ENCODE data around the gene MGAM2.

DNA sequence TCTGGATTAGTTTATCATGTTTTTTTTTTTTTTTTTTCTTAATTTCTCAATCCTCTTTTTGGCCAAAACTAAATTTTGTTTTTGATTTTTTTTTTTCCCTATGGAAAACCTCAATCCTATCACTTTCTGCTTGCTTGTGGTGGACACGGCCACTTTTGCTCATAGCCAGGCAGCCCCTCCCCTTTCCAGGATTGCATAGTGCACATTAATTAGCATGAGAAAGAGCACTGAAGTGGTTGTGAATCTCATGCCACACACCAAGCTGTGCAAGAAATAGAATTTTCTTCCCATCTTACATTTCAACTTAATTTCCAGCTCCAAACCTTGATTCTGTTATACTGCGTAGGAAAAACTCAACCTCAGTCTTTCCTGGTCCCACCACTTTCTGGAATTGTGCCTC lies 34.6 kb downstream of the MGAM2 start:
- TF ChIP-seq, protein P1, sequence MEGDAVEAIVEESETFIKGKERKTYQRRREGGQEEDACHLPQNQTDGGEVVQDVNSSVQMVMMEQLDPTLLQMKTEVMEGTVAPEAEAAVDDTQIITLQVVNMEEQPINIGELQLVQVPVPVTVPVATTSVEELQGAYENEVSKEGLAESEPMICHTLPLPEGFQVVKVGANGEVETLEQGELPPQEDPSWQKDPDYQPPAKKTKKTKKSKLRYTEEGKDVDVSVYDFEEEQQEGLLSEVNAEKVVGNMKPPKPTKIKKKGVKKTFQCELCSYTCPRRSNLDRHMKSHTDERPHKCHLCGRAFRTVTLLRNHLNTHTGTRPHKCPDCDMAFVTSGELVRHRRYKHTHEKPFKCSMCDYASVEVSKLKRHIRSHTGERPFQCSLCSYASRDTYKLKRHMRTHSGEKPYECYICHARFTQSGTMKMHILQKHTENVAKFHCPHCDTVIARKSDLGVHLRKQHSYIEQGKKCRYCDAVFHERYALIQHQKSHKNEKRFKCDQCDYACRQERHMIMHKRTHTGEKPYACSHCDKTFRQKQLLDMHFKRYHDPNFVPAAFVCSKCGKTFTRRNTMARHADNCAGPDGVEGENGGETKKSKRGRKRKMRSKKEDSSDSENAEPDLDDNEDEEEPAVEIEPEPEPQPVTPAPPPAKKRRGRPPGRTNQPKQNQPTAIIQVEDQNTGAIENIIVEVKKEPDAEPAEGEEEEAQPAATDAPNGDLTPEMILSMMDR (IDR thresholded peaks at IDR 0.05) = no peak
- no peak for TF ChIP-seq POLR2A (IDR thresholded peaks at IDR 0.05)

Measured in Peyer's patch (tissue), 4 donors.